ENCODE measurements around the gene SIRT7. TPM values are rescaled to one million over a fixed set of nuclear protein-coding genes. Genes with fewer than 3 reads are reported as not detected.

The SIRT7 gene
- total and polyA plus RNA-seq, 2 donors (not counting 3 experiments of a cell fraction or from before 2014, with no cell fraction given): 11.6 to 28.8 TPM

GRCh38 chr17:81947189-81947588 lies 29.2 kb upstream of the SIRT7 start, which contains the start of gene MYADML2:
Gene MYADML2, minus strand, starts transcription at chr17:81947233. Its CDS starts 5,492 bp downstream, at chr17:81941741.
- peaks cover 0 to 5% of the 10 kb centered on the region in 2 experiments for H3K27me3 ChIP-seq (ENCODE audit: control insufficient read depth in 2 of 2, insufficient read depth in 2 of 2, low read length in 2 of 2)
- intact Hi-C loops (cut with micrococcal nuclease) (no loop called here), dilution Hi-C loops (cut with MboI; ENCODE audit: extremely low pct_ligation_motif_present, low sequenced_read_pairs) (no loop called here)
- H3K9me1 ChIP-seq (replicated peaks; ENCODE audit: control insufficient read depth, extremely low read depth, insufficient read depth, low read length): no peaks in the 10 kb centered on the region
- H3K36me3 ChIP-seq (ENCODE audit: control insufficient read depth in 2 of 2, extremely low read depth in 1 of 2, insufficient read depth in 2 of 2, low read length in 2 of 2): no peaks in the 10 kb centered on the region
- DNase-seq (ENCODE audit: low read depth, low spot score) (no peak), FAIRE-seq (no peak)
- H3K27ac ChIP-seq (ENCODE audit: insufficient read depth, low read depth, low read length): no peak within 1 kb of the TSS
- H3K4me1 ChIP-seq (ENCODE audit: control insufficient read depth, extremely low read depth, insufficient read depth, low read length): no peaks in the 10 kb centered on the region
- TF ChIP-seq POLR2A (IDR thresholded peaks at IDR 0.05; ENCODE audit: low read depth, low read length): no peak
- TF ChIP-seq EZH2 (IDR thresholded peaks at IDR 0.05; ENCODE audit: borderline replicate concordance, low read depth, low read length, severe bottlenecking): no peak
- no peak for TF ChIP-seq POLR2AphosphoS5 (IDR thresholded peaks at IDR 0.05; ENCODE audit: insufficient read depth, low read depth, low read length)
- no peak for TF ChIP-seq JUN (IDR thresholded peaks at IDR 0.05; ENCODE audit: borderline replicate concordance, insufficient read depth, insufficient read length, low read depth)
- no peak for TF ChIP-seq FOS (IDR thresholded peaks at IDR 0.05; ENCODE audit: borderline replicate concordance, insufficient read depth, low read length)
- TF ChIP-seq CTCF (IDR thresholded peaks at IDR 0.05; ENCODE audit: extremely low read depth in 1 of 2, insufficient read depth in 1 of 2, low read depth in 1 of 2, low read length in 2 of 2): no peak
- TF ChIP-seq GATA2 (IDR thresholded peaks at IDR 0.05; ENCODE audit: insufficient read depth, insufficient read length, low read depth, low read length): no peak
- no peak for TF ChIP-seq MYC (IDR thresholded peaks at IDR 0.05; ENCODE audit: low read depth, low read length)
- no peak for TF ChIP-seq MAX (IDR thresholded peaks at IDR 0.05; ENCODE audit: insufficient read depth, insufficient read length)
- H3K4me2 ChIP-seq (ENCODE audit: insufficient read depth, low read length): no peak within 1 kb of the TSS
- ChIA-PET POLR2A (no interaction called here), CTCF (interaction anchor here (4.2 kb wide), 1 partner anchor 12 kb away, joined by 33 read pairs; no protein-coding TSS in a partner anchor)
- no peak within 1 kb of the TSS for H2AFZ ChIP-seq (ENCODE audit: low read depth, low read length)
- no peaks in the 10 kb centered on the region for H4K20me1 ChIP-seq (replicated peaks; ENCODE audit: control insufficient read depth, extremely low read depth, insufficient read depth, low read length)
- no peaks in the 10 kb centered on the region for H3K9me3 ChIP-seq (replicated peaks; ENCODE audit: control insufficient read depth, insufficient read depth, low read length)
- H3K79me2 ChIP-seq (ENCODE audit: control insufficient read depth, insufficient read depth, low read length): no peaks in the 10 kb centered on the region
- BruUV-seq (replicated peaks): no TSS peak
- H3K9ac ChIP-seq (replicated peaks; ENCODE audit: extremely low read depth, insufficient read depth, low read length): no peak within 1 kb of the TSS
- H3K4me3 ChIP-seq (replicated peaks in 1 of 3; ENCODE audit: insufficient read depth in 1 of 3, low read depth in 1 of 3, low read length in 3 of 3): no peak within 1 kb of the TSS
